HCT116 (cell line): ENCODE data around the gene MAML1. TPM values are rescaled to one million over a fixed set of nuclear protein-coding genes. Genes with fewer than 3 reads are reported as not detected.

ENCODE experiments used
- ATAC-seq: fragments of 200-7000 bp; cut with Tn5 transposase; 2 replicates; pipeline ENCODE4 v1.9.1; 2020; ENCODE audit warnings: mild to moderate bottlenecking, moderate library complexity
- BruUV-seq: library from RNA; stranded (reverse); fragments of 400-500 nt; replicated peaks from 2 replicates; lab custom pipeline; 2021; lab: Mats Ljungman, UMichigan
- CTCF ChIA-PET: fragments of 300-600 bp; sonication (Branson Sonifier 250); formaldehyde crosslinking; loops from one replicate; lab custom pipeline; 2021; ENCODE audit warnings: antibody characterized with exemption; lab: Charles Lee
- POLR2A ChIA-PET: fragments of 300-600, 350-600 bp; sonication (Branson Sonifier 250); formaldehyde crosslinking; loops from one replicate; lab custom pipeline; 2021; ENCODE audit warnings: antibody characterized with exemption; lab: Charles Lee
- RAD21 ChIA-PET, 2 experiments: fragments of 300-600 bp; sonication (Branson Sonifier 250); formaldehyde crosslinking; loops; one replicate each; lab custom pipeline; 2023; ENCODE audit warnings: low total read pairs in 2 of 2; ENCODE audit not compliant: uncharacterized antibody in 2 of 2, unreplicated experiment in 2 of 2, low non-redundant PET in 1 of 2; lab: Charles Lee
- DNase-seq: peaks from one replicate; pipeline ENCODE4 v3.0.0-alpha.2; 2010; ENCODE audit warnings: low read depth, low spot score
- H2AFZ ChIP-seq: fragments of 200-600 bp; shearing (Covaris generic), sonication (generic); 2 replicates; pipeline ENCODE4 v1.6.1; 2017; ENCODE audit warnings: low read depth, mixed run types, mixed read lengths, antibody characterized with exemption, low read length; ENCODE audit not compliant: poor library complexity, severe bottlenecking
- H3K27ac ChIP-seq: 2 replicates; pipeline ENCODE4 v1.5.1; 2012; ENCODE audit warnings: low read depth, low read length
- H3K27me3 ChIP-seq: fragments of 200-600 bp; sonication (generic); 2 replicates; pipeline ENCODE4 v1.6.1; 2016; ENCODE audit warnings: mixed run types, low read length, mixed read lengths; ENCODE audit not compliant: insufficient read depth
- H3K36me3 ChIP-seq, 2 experiments: fragments of 200-500 bp in 1 of 2; fragments of 200-600 bp in 1 of 2; sonication (Bioruptor generic) in 1 of 2; sonication (generic) in 1 of 2; 2 replicates each; pipeline versions ENCODE4 v1.5.1 to v1.6.1; 2014 to 2016; ENCODE audit warnings: low read length in 2 of 2, inconsistent platforms in 1 of 2, mixed read lengths in 1 of 2, mixed run types in 1 of 2; ENCODE audit not compliant: insufficient read depth in 2 of 2, control insufficient read depth in 1 of 2
- H3K4me1 ChIP-seq, 2 experiments: fragments of 200-600 bp in 1 of 2; sonication (generic) in 1 of 2; 2 replicates each; pipeline versions ENCODE4 v1.5.1 to v1.6.1; 2012 to 2017; ENCODE audit warnings: low read length in 2 of 2, inconsistent platforms in 1 of 2, mild to moderate bottlenecking in 1 of 2, mixed read lengths in 1 of 2, mixed run types in 1 of 2, moderate library complexity in 1 of 2; ENCODE audit not compliant: insufficient read depth in 2 of 2, control insufficient read depth in 1 of 2
- H3K4me2 ChIP-seq: fragments of 200-600 bp; sonication (generic); 2 replicates; pipeline ENCODE4 v1.6.1; 2017; ENCODE audit warnings: mixed run types, low read length, mixed read lengths
- H3K4me3 ChIP-seq, 2 experiments: fragments of 200-600 bp in 1 of 2; sonication (generic) in 1 of 2; replicated peaks in 1 of 2; 2 replicates each; pipeline ENCODE4 v1.5.1; 2011 to 2016; ENCODE audit warnings: low read length in 2 of 2, control low read depth in 1 of 2, low read depth in 1 of 2, mild to moderate bottlenecking in 1 of 2, mixed read lengths in 1 of 2, mixed run types in 1 of 2
- H3K79me2 ChIP-seq: fragments of 200-600 bp; sonication (generic); 2 replicates; pipeline ENCODE4 v1.6.1; 2017; ENCODE audit warnings: mild to moderate bottlenecking, mixed run types, low read length, moderate library complexity, mixed read lengths; ENCODE audit not compliant: insufficient read depth
- H3K9ac ChIP-seq: fragments of 200-600 bp; sonication (generic); 2 replicates; pipeline ENCODE4 v1.6.1; 2016; ENCODE audit warnings: low read length, mixed read lengths
- H3K9me2 ChIP-seq: fragments of 200-600 bp; sonication (generic), shearing (Covaris generic); 2 replicates; pipeline ENCODE4 v1.6.1; 2017; ENCODE audit warnings: mixed run types, mild to moderate bottlenecking, moderate library complexity; ENCODE audit not compliant: insufficient read depth
- H3K9me3 ChIP-seq, 2 experiments: fragments of 200-500 bp in 1 of 2; fragments of 200-600 bp in 1 of 2; sonication (Bioruptor generic) in 1 of 2; sonication (generic) in 1 of 2; 2 replicates each; pipeline ENCODE4 v1.6.1; 2014 to 2017; ENCODE audit warnings: low read length in 2 of 2, mixed read lengths in 2 of 2, inconsistent platforms in 1 of 2, low read depth in 1 of 2, mild to moderate bottlenecking in 1 of 2, mixed run types in 1 of 2, moderate library complexity in 1 of 2; ENCODE audit not compliant: control insufficient read depth in 1 of 2, insufficient read depth in 1 of 2
- H4K20me1 ChIP-seq: fragments of 200-600 bp; sonication (generic), shearing (Covaris generic); 2 replicates; pipeline ENCODE4 v1.6.1; 2017; ENCODE audit warnings: mixed run types, mild to moderate bottlenecking, moderate library complexity; ENCODE audit not compliant: insufficient read depth
- CBX3 ChIP-seq: IDR thresholded peaks from 2 replicates; pipeline ENCODE4 v1.6.1; 2012; ENCODE audit warnings: low read depth
- CEBPB ChIP-seq: IDR thresholded peaks from 2 replicates; pipeline ENCODE4 v1.6.1; 2012; ENCODE audit warnings: low read depth
- EGR1 ChIP-seq: IDR thresholded peaks from 2 replicates; pipeline ENCODE4 v1.6.1; 2012; ENCODE audit warnings: low read depth
- EZH2phosphoT487 ChIP-seq: fragments of 200-600 bp; IDR thresholded peaks from 2 replicates; pipeline ENCODE4 v1.6.1; 2018; ENCODE audit warnings: antibody characterized with exemption, borderline replicate concordance
- FOSL1 ChIP-seq: IDR thresholded peaks from 2 replicates; pipeline ENCODE4 v1.6.1; 2012; ENCODE audit warnings: low read depth
- POLR2A ChIP-seq: IDR thresholded peaks from 2 replicates; pipeline ENCODE4 v1.7.0; 2011; ENCODE audit warnings: borderline replicate concordance; ENCODE audit not compliant: insufficient read depth, insufficient read length; ENCODE audit errors: extremely low read depth
- SIN3A ChIP-seq: IDR thresholded peaks from 2 replicates; pipeline ENCODE4 v1.6.1; 2012; ENCODE audit warnings: low read depth
- SRF ChIP-seq: IDR thresholded peaks from 2 replicates; pipeline ENCODE4 v1.6.1; 2012; ENCODE audit warnings: low read depth
- intact Hi-C: fragments of 100-400 bp; cut with micrococcal nuclease; formaldehyde crosslinking; loops from 2 replicates; pipeline ENCODE4 v1.10.0; 2022
- microRNA counts: library from miRNA; unstranded; fragments of <30 nt; microRNA quantifications from one replicate; lab custom pipeline; 2015
- microRNA-seq: library from miRNA; unstranded; fragments of <30 nt; microRNA quantifications from one replicate; pipeline ENCODE4, GENCODE V29; 2016; ENCODE audit warnings: borderline number of aligned reads
- total RNA-seq: library from RNA; stranded (reverse); gene quantifications from one replicate; pipeline ENCODE4 v1.2.1, GENCODE V29; 2021; ENCODE audit not compliant: unreplicated experiment
- TF ChIP-seq, protein P1 (sequence below): IDR thresholded peaks from 2 replicates; pipeline ENCODE4 v1.6.1; 2012; ENCODE audit warnings: low read depth
- TF ChIP-seq, protein P2 (sequence below): IDR thresholded peaks from 2 replicates; pipeline ENCODE4 v1.6.1; 2011; ENCODE audit warnings: mild to moderate bottlenecking, low read length, moderate library complexity; ENCODE audit not compliant: insufficient replicate concordance; ENCODE audit errors: extremely low read depth

The MAML1 gene
- total RNA-seq, 1 experiment from 2014 or later: 29.5 TPM

DNA sequence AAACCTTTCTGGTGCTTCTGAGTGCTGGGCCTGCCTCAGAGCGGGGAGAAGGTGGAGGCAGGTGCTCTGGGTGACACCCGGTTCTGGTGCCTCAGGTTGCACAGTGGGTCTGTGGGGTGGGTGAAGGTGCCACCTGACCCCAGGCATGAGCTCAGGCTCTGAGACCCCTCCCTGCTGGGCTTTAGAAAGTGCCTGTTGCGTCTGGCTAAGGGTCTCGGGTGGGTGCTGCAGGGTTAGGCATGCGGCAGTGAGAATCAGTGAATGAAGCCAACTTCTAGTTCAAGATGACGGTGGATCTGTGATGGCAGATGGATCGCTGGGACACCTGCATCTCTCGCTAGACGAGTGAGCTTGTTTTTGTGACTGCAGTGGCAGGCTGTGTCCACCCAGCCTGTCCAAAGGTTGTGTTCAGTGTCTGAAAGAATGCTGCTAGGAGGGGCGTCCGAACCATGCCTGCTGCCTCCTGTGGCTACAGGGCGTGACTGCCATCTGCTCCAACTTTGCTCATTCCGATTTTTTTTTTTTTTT lies 93.1 kb downstream of the MAML1 start:
- RAD21 ChIA-PET: no interaction called here
- Histone ChIP-seq H2AFZ (no peak overlapping the region), H3K79me2 (peaks cover 86% of the 10 kb centered on the region), H3K4me1 (peaks cover 6 to 21% of the 10 kb centered on the region in 2 experiments), H3K4me3 (no peak overlapping the region), H3K27ac (no peak overlapping the region), H3K9me2 (no peaks in the 10 kb centered on the region), H3K27me3 (no peaks in the 10 kb centered on the region), H3K4me2 (no peak overlapping the region), H3K36me3 (peaks cover 53 to 80% of the 10 kb centered on the region in 2 experiments; a peak in 3 of 4 replicates), H3K9me3 (no peaks in the 10 kb centered on the region), H3K9ac (no peak overlapping the region), H4K20me1 (peaks cover 12% of the 10 kb centered on the region; the same call in 1 of the 2 replicates)
- ATAC-seq (no peak), DNase-seq (no peak)
- TF ChIP-seq SRF (no peak), CBX3 (no peak), EZH2phosphoT487 (no peak), FOSL1 (no peak), SIN3A (no peak), EGR1 (no peak), CEBPB (no peak), POLR2A (no peak)
- TF ChIP-seq, protein P1, sequence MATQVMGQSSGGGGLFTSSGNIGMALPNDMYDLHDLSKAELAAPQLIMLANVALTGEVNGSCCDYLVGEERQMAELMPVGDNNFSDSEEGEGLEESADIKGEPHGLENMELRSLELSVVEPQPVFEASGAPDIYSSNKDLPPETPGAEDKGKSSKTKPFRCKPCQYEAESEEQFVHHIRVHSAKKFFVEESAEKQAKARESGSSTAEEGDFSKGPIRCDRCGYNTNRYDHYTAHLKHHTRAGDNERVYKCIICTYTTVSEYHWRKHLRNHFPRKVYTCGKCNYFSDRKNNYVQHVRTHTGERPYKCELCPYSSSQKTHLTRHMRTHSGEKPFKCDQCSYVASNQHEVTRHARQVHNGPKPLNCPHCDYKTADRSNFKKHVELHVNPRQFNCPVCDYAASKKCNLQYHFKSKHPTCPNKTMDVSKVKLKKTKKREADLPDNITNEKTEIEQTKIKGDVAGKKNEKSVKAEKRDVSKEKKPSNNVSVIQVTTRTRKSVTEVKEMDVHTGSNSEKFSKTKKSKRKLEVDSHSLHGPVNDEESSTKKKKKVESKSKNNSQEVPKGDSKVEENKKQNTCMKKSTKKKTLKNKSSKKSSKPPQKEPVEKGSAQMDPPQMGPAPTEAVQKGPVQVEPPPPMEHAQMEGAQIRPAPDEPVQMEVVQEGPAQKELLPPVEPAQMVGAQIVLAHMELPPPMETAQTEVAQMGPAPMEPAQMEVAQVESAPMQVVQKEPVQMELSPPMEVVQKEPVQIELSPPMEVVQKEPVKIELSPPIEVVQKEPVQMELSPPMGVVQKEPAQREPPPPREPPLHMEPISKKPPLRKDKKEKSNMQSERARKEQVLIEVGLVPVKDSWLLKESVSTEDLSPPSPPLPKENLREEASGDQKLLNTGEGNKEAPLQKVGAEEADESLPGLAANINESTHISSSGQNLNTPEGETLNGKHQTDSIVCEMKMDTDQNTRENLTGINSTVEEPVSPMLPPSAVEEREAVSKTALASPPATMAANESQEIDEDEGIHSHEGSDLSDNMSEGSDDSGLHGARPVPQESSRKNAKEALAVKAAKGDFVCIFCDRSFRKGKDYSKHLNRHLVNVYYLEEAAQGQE: no peak
- TF ChIP-seq, protein P2, sequence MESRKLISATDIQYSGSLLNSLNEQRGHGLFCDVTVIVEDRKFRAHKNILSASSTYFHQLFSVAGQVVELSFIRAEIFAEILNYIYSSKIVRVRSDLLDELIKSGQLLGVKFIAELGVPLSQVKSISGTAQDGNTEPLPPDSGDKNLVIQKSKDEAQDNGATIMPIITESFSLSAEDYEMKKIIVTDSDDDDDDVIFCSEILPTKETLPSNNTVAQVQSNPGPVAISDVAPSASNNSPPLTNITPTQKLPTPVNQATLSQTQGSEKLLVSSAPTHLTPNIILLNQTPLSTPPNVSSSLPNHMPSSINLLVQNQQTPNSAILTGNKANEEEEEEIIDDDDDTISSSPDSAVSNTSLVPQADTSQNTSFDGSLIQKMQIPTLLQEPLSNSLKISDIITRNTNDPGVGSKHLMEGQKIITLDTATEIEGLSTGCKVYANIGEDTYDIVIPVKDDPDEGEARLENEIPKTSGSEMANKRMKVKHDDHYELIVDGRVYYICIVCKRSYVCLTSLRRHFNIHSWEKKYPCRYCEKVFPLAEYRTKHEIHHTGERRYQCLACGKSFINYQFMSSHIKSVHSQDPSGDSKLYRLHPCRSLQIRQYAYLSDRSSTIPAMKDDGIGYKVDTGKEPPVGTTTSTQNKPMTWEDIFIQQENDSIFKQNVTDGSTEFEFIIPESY: no peak
- CTCF ChIA-PET: no interaction called here
- intact Hi-C loops: no loop called here
- POLR2A ChIA-PET: no interaction called here
- no TSS peak for BruUV-seq

MicroRNAs within 50 kb of the gene (microRNA counts, 767-probe panel; counts per million panel counts)
- microRNA hsa-miR-1229 (lab: Ali Mortazavi, UCI): not detected

Small RNA genes within 50 kb of the gene (microRNA-seq; reads per million reads assigned to microRNA genes)
- 7.3 reads per million, percentile 20 among the genes with 10 or more reads in this experiment for gene MIR1229

Other genes with a start within 250 kb of the MAML1 start
- 32.9 TPM for gene RUFY1, start 182.3 kb upstream of the MAML1 start, total RNA-seq
- 788 TPM for gene HNRNPH1, start 109.2 kb upstream of the MAML1 start, total RNA-seq
- gene CBY3, start 51.8 kb upstream of the MAML1 start, total RNA-seq: not detected
- 766 TPM for gene CANX, start 33.9 kb upstream of the MAML1 start, total RNA-seq
- gene LTC4S, start 61.2 kb downstream of the MAML1 start, total RNA-seq: 5.0 TPM
- 148 TPM for gene MGAT4B, start 74.0 kb downstream of the MAML1 start, total RNA-seq
- 299 TPM for gene SQSTM1, start 88.1 kb downstream of the MAML1 start, total RNA-seq
- gene MRNIP, start 126.0 kb downstream of the MAML1 start, total RNA-seq: 36.2 TPM
- gene TBC1D9B, start 175.1 kb downstream of the MAML1 start, total RNA-seq: 127 TPM